Tongue (tissue), 3 donors: ENCODE data around the gene TMEM59. TPM values are rescaled to one million over a fixed set of nuclear protein-coding genes. Genes with fewer than 3 reads are reported as not detected.

Source experiments
- DNase-seq: peaks from one replicate; pipeline ENCODE4 v3.0.0-alpha.2; 2015
- small RNA-seq: library from RNA; depleted of rRNA; stranded (forward); fragments of <200 nt; gene quantifications from one replicate; pipeline ENCODE3, GENCODE V24; 2014; ENCODE audit warnings: low replicate concordance
- total RNA-seq: library from RNA; depleted of rRNA; stranded (reverse); fragments of >200 nt; gene quantifications from one replicate; pipeline ENCODE4 v1.2.3, GENCODE V29; 2014

The TMEM59 gene
- total RNA-seq, 1 donor from 2014 or later: 161 TPM

DNA sequence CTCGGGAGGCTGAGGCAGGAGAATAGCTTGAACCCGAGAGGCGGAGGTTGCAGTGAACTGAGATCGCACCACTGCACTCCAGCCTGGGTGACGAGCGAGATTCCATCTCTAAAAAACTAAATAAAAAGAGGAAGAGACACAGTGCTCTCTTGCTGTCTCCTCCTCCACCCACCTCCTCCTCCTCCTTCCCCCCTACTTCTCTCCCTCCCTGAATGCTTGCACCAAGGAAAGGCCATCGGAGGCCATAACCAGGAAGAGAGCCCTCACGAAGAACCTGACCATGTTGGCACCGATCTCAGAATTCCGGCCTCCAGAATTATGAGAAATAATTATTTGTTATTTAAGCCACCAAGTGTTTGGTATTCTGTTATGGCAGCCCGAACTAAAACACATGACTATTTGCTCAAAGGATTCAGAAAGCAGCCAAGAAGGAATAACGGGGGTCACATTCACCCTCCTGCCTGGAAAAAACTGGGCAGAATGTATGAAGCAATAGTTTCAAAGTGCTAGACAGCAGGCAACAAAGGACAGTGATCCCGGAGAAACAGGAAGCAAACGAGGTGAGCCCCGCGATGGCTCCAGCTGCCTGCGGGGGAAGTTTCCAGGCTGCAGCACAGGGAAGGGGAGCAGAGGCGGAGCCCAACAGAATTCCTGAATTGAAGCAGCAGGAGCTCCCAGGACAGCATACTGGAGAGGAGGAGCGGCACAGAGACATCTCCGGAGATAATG lies 70.8 kb downstream of the TMEM59 start:
- DNase-seq: peak; percentile 52

DNA sequence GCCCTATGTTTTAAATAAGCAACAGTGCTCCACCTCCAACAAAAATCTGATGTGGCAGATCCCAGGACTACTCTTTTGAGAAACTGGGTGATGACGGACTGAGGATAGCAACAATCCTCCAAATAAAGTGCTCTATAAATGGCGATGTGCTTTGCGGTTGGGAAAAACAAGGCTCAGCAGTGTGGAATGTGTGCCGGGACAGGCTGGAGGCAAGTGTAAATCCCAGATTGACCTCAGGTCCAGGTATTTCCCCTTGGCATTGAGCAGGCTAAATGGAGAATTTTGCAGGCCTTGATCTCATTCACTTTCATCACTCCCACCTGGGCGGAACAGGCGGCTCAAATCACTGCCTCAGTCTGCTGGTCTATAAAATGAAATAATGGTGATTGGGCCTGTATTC lies 71.8 kb downstream of the TMEM59 start:
- DNase-seq: peak; percentile 13

DNA sequence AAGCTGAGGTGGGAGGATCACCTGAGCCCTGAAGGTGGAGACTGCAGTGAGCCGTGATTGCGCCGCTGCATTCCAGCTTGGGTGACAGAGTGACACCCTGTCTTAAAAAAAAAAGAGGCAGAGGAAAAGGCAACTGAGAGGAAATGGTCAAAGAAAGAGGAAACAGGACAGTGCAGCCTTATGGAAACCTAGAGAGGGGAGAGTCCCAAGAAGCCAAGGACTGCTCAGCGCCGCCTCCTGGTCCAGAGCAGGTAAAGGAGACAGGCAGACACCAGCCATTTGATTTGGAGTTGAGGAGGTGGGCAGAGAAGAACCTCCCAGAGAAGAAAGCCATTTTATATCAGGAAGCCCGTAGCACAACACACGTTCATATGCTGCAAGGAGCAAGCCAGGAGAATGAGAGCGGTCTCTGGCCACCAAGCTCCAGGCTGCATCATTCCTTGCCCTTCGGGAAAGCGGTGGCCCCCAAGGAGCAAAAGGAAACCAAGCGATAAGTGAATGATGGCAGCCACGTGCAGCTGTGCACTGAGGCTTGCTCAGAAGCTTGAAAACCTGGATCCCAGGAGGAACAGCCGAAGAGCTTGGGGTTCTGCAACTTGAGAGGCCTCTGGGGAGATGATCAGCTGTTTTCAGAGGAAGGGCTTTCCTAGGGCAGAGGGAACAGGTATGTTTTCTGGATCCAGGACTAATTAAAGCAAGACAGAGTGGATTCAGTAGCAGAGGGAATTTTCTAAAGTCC lies 73.1 kb downstream of the TMEM59 start:
- no peak for DNase-seq

Small RNA genes within 50 kb of the gene (small RNA-seq; reads per million reads assigned to genes)
- gene AL353898.1 (not detected), gene AL353898.2 (not detected)

Other genes starting within 250 kb of the TMEM59 start
- gene NDC1, start 214.9 kb downstream of the TMEM59 start, total RNA-seq: 22.0 TPM
- 14.1 TPM for gene YIPF1, start 163.4 kb downstream of the TMEM59 start, total RNA-seq
- gene DIO1, start 159.0 kb downstream of the TMEM59 start, total RNA-seq: not detected
- gene IFT25, start 107.5 kb downstream of the TMEM59 start, total RNA-seq: 11.1 TPM
- gene LRRC42, start 106.9 kb downstream of the TMEM59 start, total RNA-seq: 8.0 TPM
- not detected for gene LDLRAD1, start 35.0 kb downstream of the TMEM59 start, total RNA-seq
- gene TCEANC2, start 404 bp upstream of the TMEM59 start, total RNA-seq: 4.8 TPM
- 0.10 TPM for gene CDCP2, start 99.8 kb upstream of the TMEM59 start, total RNA-seq
- gene CYB5RL, start 146.8 kb upstream of the TMEM59 start, total RNA-seq: 6.1 TPM
- 34.7 TPM for gene MRPL37, start 147.0 kb upstream of the TMEM59 start, total RNA-seq